IPS-18a (cell line): ENCODE measurements around the gene TDRKH.
"Not testable (repeated sequence)": the region's sequence is repeated elsewhere in the genome, so short reads cannot be mapped to it uniquely, and the experiment has no call there.

Source experiments
- H3K27ac ChIP-seq: one replicate; pipeline ENCODE4 v1.5.1; 2013; ENCODE audit warnings: low read length
- H3K27me3 ChIP-seq: one replicate; pipeline ENCODE4 v1.6.1; 2013; ENCODE audit warnings: mild to moderate bottlenecking, low read length; ENCODE audit not compliant: control insufficient read depth, insufficient read depth
- H3K36me3 ChIP-seq: one replicate; pipeline ENCODE4 v1.6.1; 2013; ENCODE audit warnings: low read depth, low read length; ENCODE audit not compliant: control insufficient read depth
- H3K4me1 ChIP-seq: one replicate; pipeline ENCODE4 v1.6.1; 2013; ENCODE audit warnings: low read depth, low read length; ENCODE audit not compliant: control insufficient read depth
- H3K4me3 ChIP-seq: one replicate; pipeline ENCODE4 v1.5.1; 2013; ENCODE audit warnings: low read length
- H3K9ac ChIP-seq: one replicate; pipeline ENCODE4 v1.6.1; 2013; ENCODE audit warnings: mild to moderate bottlenecking, low read length, moderate library complexity
- H3K9me3 ChIP-seq: one replicate; pipeline ENCODE4 v1.6.1; 2013; ENCODE audit warnings: low read depth, low read length; ENCODE audit not compliant: control insufficient read depth

TDRKH gene

GRCh38 chr1:151800830-151801229 is 10.5 kb upstream of the TDRKH start:
- no peak overlapping the region for H3K27ac ChIP-seq
- no peaks in the 10 kb centered on the region for H3K4me1 ChIP-seq
- H3K9me3 ChIP-seq, result no peaks in the 10 kb centered on the region
- H3K4me3 ChIP-seq, result no peak overlapping the region
- H3K36me3 ChIP-seq, result no peaks in the 10 kb centered on the region
- H3K9ac ChIP-seq, result no peak overlapping the region
- H3K27me3 ChIP-seq, result no peaks in the 10 kb centered on the region

GRCh38 chr1:151799179-151800022 is 9.1 kb upstream of the TDRKH start:
- Histone ChIP-seq H3K36me3 (no peaks in the 10 kb centered on the region), H3K9me3 (no peaks in the 10 kb centered on the region), H3K27me3 (no peaks in the 10 kb centered on the region), H3K4me3 (no peak overlapping the region), H3K9ac (no peak overlapping the region), H3K4me1 (no peaks in the 10 kb centered on the region), H3K27ac (no peak overlapping the region)

GRCh38 chr1:151798571-151798970 is 8.3 kb upstream of the TDRKH start:
- Histone ChIP-seq H3K4me3 (no peak overlapping the region), H3K9me3 (no peaks in the 10 kb centered on the region), H3K36me3 (no peaks in the 10 kb centered on the region), H3K4me1 (no peaks in the 10 kb centered on the region), H3K27ac (no peak overlapping the region), H3K9ac (no peak overlapping the region), H3K27me3 (no peaks in the 10 kb centered on the region)

- H3K36me3 ChIP-seq, result no peaks in the 10 kb centered on the region
- H3K4me3 ChIP-seq, result peak overlapping the region; percentile 98
- peaks cover 8% of the 10 kb centered on the region for H3K4me1 ChIP-seq
- H3K27me3 ChIP-seq, result no peaks in the 10 kb centered on the region
- H3K27ac ChIP-seq, result no peak overlapping the region
- H3K9me3 ChIP-seq, result no peaks in the 10 kb centered on the region
- peak overlapping the region; percentile 41 for H3K9ac ChIP-seq
These were observed 796 bp upstream of the TDRKH start for GRCh38 chr1:151790940-151791651.

GRCh38 chr1:151787689-151788088 is 2.6 kb downstream of the TDRKH start:
- no peaks in the 10 kb centered on the region for H3K9me3 ChIP-seq
- peaks cover 8% of the 10 kb centered on the region for H3K4me1 ChIP-seq
- no peaks in the 10 kb centered on the region for H3K27me3 ChIP-seq
- H3K9ac ChIP-seq, result no peak overlapping the region
- H3K27ac ChIP-seq, result no peak overlapping the region
- H3K4me3 ChIP-seq, result no peak overlapping the region
- no peaks in the 10 kb centered on the region for H3K36me3 ChIP-seq

- H3K9me3 ChIP-seq, result no peaks in the 10 kb centered on the region
- peaks cover 8% of the 10 kb centered on the region for H3K36me3 ChIP-seq
- no peak overlapping the region for H3K9ac ChIP-seq
- H3K27ac ChIP-seq, result no peak overlapping the region
- no peaks in the 10 kb centered on the region for H3K4me1 ChIP-seq
- no peak overlapping the region for H3K4me3 ChIP-seq
- H3K27me3 ChIP-seq, result no peaks in the 10 kb centered on the region
These were observed 6.5 kb downstream of the TDRKH start for GRCh38 chr1:151783796-151784195.

- Histone ChIP-seq H3K36me3 (peaks cover 13% of the 10 kb centered on the region), H3K9ac (no peak overlapping the region), H3K4me1 (no peaks in the 10 kb centered on the region), H3K9me3 (no peaks in the 10 kb centered on the region), H3K4me3 (no peak overlapping the region), H3K27me3 (no peaks in the 10 kb centered on the region), H3K27ac (no peak overlapping the region)
These were observed 7.6 kb downstream of the TDRKH start for GRCh38 chr1:151782741-151783140.

GRCh38 chr1:151782026-151782425 is 8.3 kb downstream of the TDRKH start:
- not testable (repeated sequence) for H3K4me3 ChIP-seq, H3K27me3 ChIP-seq, H3K27ac ChIP-seq, H3K9ac ChIP-seq, H3K4me1 ChIP-seq, H3K9me3 ChIP-seq
- H3K36me3 ChIP-seq, result peaks cover 13% of the 10 kb centered on the region

GRCh38 chr1:151780736-151781135 is 9.6 kb downstream of the TDRKH start:
- not testable (repeated sequence) for H3K4me1 ChIP-seq, H3K27ac ChIP-seq, H3K9me3 ChIP-seq, H3K9ac ChIP-seq, H3K27me3 ChIP-seq, H3K4me3 ChIP-seq
- H3K36me3 ChIP-seq, result peaks cover 21% of the 10 kb centered on the region

GRCh38 chr1:151779852-151780251 is 10.4 kb downstream of the TDRKH start:
- Histone ChIP-seq H3K9me3 (no peaks in the 10 kb centered on the region), H3K4me3 (no peak overlapping the region), H3K4me1 (no peaks in the 10 kb centered on the region), H3K27ac (no peak overlapping the region), H3K27me3 (no peaks in the 10 kb centered on the region), H3K9ac (no peak overlapping the region), H3K36me3 (peaks cover 29% of the 10 kb centered on the region)

- Histone ChIP-seq H3K36me3 (peaks cover 44% of the 10 kb centered on the region), H3K27me3 (no peaks in the 10 kb centered on the region), H3K4me1 (no peaks in the 10 kb centered on the region), H3K9me3 (no peaks in the 10 kb centered on the region), H3K4me3 (no peak overlapping the region), H3K27ac (no peak overlapping the region), H3K9ac (no peak overlapping the region)
These were observed 13.0 kb downstream of the TDRKH start for GRCh38 chr1:151777317-151777716.

GRCh38 chr1:151776665-151777062 is 13.6 kb downstream of the TDRKH start:
- Histone ChIP-seq H3K4me1 (no peaks in the 10 kb centered on the region), H3K27me3 (no peaks in the 10 kb centered on the region), H3K36me3 (peaks cover 44% of the 10 kb centered on the region), H3K4me3 (no peak overlapping the region), H3K27ac (no peak overlapping the region), H3K9me3 (no peaks in the 10 kb centered on the region), H3K9ac (no peak overlapping the region)
